Activated CD4-positive, CD25-positive, alpha-beta regulatory T cell treated with anti-CD3 and anti-CD28 coated beads, Interleukin-2, amount 50 U/mL, for 24 hours (primary cell): Measurements from ENCODE around the gene GADL1.

Source experiments
- ATAC-seq, 2 donors: fragments of 150-1000 bp; cut with Tn5 transposase; one replicate each; pipeline ENCODE4 v1.10.0; 2021; ENCODE audit warnings: mild to moderate bottlenecking in 1 of 2, moderate library complexity in 1 of 2

The GADL1 gene

DNA sequence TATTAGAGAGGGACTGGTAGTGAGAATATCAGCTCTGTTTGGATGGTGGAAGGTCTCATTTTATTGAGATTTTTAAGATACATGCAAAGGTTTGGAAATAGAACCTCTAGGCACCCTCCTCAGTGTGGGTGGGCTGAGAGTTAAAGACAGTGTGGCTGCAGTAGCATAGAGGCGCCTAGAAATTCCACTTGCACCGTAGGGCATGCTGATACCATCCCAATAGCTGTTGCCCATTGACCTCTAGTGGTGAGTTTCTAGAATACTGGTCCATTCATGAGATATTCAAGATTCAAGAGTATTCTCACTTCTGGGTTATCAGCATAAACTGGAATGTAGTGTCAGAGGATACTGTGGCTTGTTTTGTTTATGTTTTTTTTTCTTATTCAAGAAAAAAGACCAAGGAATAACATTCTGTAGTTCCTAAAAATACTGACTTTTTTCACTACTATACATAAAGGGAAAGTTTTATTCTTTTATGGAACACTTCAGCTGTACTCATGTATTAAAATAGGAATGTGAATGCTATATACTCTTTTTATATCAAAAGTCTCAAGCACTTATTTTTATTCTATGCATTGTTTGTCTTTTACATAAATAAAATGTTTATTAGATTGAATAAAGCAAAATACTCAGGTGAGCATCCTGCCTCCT is 200.9 kb downstream of the GADL1 start:
- peak; percentile 78 to 84 for ATAC-seq

DNA sequence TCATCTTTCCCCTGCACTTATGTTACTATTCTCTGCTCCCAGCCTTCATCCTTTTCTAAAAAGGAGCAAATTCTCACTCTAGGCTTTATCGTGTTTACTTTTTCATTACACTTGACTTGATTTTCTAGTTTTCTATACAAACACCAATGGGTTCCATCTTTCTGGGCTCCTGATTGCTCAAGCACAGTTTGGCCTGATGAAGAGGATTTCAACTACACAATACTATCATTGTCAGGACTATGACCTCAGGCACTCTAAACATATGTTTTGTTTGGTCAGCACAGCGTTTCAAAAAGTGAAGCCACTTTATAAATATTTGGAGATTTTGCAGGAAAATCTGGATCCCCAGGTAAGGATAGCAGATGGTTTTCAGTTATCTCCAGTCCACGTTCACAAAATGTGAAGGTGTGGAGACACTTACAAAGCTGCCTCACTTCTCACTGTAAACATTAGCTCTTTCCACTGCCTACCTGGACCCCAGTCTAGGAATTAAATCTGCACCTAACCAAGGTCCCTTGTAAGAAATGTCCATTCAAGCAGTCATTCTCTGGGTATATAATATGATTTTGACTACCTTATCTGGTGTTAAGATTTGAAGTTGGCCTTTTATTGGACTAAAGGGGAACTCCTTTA is 201.8 kb downstream of the GADL1 start:
- no peak for ATAC-seq

DNA sequence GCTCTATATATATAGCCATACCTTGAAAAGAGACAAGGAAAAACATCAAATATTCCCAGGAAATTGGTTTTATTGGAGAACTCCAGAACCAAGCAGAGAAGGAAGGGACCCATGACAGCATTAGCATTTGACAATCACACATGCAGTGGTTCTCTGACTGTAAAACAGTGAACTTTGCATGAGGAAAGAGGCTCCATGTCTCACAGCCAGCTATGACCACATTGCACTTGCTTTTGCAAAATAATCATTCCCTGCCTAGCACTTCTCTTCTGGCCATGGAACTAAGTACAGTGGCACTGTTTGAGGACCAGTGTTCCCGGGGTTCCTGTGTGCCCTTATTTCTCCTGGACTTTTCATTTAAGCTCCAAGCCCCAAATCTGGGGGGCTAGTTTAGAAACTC is 202.5 kb downstream of the GADL1 start:
- ATAC-seq, result no peak

DNA sequence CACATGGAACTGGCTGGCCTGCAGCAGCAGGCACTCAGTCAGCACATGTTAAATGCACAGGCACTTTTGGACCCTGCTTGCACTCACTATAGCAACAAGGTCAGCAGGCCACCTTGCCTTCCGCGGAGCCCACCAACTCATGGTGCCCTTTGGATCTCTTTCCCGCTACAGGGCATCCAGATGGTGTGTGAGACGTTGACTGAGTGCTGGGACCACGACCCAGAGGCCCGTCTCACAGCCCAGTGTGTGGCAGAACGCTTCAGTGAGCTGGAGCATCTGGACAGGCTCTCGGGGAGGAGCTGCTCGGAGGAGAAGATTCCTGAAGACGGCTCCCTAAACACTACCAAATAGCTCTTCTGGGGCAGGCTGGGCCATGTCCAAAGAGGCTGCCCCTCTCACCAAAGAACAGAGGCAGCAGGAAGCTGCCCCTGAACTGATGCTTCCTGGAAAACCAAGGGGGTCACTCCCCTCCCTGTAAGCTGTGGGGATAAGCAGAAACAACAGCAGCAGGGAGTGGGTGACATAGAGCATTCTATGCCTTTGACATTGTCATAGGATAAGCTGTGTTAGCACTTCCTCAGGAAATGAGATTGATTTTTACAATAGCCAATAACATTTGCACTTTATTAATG is 203.1 kb downstream of the GADL1 start:
- no peak for ATAC-seq

DNA sequence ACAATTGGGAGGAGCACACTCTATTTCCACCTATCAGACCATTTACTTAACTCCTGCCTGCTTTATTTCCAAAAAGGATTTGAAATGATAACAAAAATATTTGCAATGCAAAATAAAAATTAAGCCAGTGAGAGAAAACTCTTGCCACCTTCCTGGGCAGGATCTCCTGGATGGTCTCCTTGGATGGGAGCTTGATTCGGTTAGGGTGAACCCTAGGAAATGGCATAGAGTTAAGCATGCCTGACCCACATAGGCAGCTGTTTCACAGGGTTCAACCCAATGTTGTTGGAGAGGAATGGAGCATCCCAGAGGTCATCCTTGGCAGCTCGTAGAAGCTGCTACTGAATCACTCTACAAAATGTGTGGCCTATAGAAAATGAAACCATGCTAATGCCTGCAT is 204.3 kb downstream of the GADL1 start:
- ATAC-seq, result no peak

DNA sequence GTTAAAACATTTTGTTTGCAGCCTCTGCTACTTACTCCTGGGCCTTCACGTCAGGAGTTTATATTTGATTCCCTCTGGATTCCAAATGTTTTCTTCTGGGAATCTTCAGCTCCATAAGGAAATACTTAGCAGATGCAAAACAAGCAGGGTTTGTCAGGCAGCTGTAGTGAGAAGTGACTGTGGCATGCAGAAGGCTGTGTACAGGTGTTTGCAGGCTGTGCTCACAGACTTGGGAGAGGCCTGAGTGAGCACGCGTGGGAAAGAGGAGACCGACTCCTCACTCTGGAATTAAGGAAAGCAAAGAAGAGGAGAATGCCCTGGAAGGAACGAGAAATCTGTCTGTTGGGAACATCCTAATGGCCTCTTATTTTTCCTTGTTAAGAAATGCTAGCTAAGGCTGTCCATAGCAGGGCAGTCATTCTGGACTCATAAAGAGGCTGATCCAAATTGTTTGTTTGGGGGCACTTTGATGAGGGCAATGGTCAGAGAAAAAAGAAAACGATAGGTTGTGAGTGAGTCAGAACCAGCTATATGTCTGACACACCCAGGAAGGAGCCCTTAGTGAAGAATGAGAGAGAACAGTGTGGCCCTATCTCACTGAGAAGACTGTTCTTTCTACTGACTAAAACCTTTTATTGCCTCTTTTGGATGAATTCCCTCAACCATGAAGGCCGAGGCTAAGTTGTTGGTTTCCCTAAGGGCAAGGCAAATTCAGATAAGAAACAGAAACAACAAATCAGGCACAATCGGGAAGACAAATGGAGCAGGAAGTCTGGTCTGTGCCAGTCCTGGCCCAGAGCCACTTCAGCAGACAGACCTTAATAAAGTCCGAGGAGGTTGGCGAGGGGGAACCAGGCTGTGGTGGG is 205.5 kb downstream of the GADL1 start:
- ATAC-seq, result peak; percentile 49 to 53

DNA sequence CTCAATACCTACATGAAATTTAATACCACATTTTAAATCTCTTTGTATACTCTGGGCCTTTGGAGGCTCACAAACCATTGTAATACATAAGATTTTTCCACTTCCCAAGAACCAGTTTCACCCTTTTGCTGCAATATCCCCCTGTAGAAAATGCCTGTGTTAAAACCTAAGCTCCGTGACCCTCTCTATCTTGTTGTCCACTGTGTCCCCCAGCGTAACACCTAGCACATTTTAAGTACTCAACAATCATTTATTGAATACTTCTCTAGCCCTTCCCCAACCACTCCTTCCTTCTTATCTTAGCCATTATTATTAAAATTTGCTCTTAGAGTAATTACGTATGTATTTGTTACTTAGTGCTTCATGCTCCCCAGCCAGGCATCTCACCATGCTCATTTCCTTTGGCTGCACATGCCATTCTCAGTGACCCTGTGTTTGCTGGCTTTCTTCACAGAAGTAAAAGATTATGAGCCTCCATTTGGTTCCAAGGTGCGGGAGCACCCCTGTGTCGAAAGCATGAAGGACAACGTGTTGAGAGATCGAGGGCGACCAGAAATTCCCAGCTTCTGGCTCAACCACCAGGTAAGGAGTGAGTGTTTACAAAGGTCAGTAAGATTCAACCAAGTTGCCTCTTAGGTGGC is 206.4 kb downstream of the GADL1 start:
- ATAC-seq, result no peak

DNA sequence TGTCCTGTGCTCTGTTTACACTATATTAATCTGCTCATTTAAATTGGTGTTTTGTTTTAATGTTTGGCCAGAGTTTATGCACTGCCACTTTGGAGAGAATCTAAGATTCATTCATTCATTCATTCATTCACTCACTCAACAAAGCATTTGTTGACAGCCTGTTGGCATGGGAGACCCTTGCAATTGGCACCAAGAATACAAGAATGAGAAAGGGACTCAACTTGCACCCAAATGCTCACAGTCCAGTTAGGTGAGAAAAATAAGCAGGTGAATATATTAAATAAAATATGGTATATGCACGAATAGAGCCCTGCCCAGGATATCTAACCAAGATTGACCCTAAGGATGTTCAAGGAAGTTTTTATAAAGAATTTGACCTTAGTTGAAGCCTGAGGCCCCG is 207.7 kb downstream of the GADL1 start:
- no peak for ATAC-seq

DNA sequence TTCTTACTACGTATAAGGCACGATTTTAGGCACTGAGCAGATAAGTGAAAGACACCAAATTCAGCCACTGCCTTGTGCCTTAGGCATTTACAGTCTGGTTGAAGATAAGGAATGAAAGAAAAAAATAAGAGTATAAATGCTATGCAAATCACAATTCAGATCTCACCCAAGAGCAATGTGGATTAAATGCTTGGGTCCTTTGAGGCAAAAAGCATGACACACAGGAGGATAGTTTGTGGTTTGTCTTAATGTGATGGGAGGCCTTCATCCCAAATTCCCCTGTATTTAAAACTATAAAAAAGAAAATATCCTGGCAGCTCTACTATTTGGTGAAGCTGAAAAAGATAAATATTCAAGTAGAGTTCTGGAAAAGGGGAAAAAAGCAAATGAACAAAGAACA is 208.3 kb downstream of the GADL1 start:
- no peak for ATAC-seq

DNA sequence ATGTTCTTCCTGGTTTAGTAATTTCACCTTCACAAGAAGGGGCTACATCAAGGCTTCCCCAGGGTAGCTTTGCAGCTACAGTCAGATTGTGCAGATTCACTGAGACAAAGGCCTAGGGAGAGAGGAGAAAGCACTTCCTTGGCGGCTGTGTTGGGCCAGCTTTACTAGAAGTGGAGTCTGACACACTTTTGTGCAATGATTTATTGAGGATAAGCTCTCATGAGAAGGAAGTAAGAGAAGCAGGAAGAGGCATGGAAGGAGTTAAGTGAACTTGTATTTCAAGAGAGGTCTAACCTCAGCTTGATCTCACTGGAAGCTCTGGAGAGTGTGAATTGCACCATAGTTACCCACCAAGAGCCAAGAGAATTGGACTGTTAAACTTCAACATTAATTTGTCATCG is 209.2 kb downstream of the GADL1 start:
- ATAC-seq, result no peak

DNA sequence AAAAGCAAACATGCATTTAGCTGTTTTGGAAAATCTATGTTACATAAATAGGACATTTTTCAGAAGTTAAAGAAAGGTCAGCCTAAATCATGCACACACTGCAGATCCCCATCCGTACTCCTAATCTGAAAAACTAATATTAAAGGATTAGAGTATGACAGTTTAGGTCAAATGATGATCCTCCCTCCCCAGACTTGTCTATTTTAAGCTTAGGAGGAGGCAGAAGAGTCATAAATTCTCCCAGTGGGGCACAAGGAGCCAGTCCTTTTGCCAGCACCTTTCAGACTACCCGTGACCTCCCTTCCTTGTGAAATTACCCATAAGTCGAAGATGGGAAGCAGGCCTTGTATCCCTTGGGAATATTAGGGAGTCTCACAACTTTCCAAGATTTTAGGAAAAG is 210.1 kb downstream of the GADL1 start:
- ATAC-seq, result no peak

DNA sequence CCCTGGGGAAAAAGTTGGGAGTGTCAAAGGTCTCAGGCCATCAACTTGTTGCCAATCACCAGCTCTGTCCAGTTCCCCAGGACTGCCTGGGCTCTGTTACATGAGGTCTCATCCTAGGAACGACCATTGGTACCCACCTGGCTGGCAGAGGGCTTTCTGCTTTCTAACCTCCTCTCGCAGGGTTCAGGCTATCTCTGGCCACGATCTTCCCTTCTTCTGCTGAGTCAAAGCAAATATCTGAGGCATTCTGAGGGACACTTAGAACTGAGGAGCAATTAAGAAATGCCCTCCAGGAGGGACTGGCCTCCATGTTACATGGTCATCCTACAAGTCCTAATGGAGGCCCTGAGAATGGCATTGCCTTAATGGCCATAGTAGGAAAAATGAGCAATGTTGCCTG is 210.7 kb downstream of the GADL1 start:
- no peak for ATAC-seq

DNA sequence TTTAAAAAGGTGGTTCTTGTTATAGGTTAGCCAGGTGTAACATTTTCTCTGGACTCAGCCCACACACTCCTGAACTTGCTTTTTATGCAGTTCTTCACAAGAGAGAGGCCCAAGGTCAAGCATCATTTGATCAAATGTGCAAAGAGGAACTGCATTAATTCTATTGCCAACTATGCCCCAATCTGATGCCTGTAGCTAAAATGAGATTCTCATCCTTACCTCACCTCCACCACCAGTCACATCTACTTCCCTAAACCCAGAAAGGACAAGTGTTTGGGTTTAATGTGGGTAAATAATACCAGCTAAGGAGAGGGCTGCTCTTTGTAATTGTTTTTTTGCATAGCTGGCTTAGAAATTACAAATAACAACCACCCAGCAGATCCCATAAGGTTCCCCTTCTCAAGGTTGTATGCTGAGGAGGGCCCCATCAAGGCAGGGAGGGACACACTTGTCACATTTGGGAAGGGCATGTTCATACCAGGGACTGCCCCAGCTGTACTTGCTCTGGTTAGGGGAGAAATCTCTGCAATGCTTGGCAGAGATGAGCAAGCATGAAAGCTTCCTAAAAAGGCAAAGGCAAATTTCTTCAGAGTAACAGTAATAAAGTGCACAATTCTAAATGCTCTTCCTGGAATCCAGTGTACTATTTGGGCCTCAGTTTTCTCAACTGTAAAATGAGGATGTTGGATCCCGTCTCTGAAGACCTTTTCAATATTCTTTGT is 211.9 kb downstream of the GADL1 start:
- peak; percentile 48 to 52 for ATAC-seq

DNA sequence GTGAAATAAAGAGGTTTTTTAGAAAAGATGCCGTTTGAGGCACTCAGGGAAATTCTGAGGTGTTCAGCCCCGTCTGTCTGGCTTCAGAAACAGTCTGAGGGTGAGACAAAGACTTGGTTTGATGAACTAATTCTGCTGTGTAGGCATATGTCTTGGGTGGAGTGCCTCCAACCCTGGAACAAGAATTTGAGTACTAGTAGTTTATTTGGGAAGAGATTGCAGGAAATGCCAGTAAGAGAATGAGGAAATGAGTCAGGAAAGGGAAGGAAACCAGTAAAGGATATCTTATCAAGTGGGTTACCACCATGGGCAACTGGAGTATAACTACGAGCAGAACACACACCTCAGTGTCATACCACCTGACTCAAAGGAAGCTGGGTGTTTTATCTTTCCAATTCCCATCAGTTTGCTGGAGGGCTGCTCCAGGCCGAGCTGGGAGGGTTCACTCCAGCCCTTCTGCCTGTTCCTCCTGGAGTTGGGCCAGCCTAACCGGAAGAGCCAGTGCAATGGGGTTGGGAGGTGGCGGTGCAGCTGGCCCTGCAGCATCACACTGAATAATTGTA is 212.7 kb downstream of the GADL1 start:
- ATAC-seq, result peak in 1 of 2 donors; percentile 11

DNA sequence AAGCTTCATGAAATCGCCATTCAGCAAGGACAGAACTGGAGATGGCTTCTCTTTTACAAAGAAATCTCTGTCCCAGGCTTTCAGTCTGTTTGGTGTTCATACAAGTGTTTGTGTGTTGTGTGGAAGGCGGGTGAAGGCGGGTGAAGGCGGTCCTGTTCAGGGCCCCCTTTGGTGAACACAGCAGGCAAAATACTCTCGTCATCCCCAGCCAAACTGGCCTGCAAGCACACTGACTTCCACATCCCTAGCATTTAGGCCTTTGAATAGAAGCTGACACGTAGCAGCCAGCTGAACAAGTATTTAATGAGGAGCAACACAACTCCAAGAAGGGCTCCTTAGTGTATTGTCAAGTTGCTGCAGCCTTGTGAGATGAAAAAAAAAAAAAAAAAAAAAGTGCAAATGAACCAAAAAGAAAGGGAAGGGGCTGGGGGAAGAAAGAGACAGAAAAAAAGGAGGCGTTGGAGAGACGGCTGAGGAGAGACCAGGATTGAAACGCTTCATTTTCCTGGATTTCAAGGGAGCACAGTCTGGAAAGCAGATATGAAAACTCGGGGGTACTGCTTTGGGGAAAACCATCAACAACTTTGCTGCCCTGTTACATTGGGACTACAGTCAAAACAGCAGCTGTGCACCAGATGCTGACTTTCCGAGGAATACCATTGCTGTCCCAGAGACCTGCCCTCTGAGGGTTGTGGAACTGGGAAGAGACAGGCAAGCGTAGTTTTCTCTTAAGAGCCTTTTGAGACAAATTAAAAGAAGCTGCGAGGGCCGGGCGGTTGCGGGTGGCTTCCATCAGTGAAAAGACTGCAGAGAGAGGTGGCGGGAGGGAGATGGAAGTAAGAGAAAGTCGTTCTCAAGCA is 213.4 kb downstream of the GADL1 start:
- ATAC-seq, result no peak

DNA sequence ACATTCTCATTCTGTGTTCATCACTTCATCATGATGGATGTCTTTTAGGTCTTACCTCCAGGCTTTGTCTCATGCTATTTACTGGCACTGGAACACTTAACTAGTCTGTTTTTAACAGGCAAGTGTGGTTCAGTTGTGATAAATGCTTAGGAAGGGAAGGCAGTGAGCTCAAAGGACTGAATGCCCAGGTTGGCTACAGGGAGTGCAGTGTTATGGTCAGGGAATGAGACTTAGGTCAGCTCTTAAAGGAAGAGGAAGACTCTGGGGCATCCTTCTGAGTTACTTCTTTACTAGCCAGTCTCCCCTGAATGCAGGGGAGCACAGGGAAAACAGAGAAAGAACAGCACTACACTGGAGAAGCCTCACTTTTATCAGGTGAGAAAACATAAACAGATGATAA is 215.4 kb downstream of the GADL1 start:
- no peak for ATAC-seq

DNA sequence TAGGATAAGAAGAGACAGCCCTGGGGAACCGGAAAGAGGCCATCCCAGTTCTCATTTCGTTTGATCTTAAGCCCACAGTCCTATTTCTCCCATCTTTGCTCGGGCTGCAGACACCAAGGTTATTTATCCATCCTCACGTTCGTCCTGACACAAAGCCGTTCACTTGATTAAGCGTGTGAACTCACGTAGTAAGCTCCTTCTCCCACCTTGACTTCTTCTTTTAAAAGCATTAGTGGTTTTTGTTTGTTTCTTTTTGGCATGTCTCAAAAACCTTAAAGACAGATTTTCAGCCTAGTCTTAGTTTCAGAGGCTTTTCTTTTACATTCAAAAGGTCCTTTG is 217.1 kb downstream of the GADL1 start:
- ATAC-seq, result no peak

DNA sequence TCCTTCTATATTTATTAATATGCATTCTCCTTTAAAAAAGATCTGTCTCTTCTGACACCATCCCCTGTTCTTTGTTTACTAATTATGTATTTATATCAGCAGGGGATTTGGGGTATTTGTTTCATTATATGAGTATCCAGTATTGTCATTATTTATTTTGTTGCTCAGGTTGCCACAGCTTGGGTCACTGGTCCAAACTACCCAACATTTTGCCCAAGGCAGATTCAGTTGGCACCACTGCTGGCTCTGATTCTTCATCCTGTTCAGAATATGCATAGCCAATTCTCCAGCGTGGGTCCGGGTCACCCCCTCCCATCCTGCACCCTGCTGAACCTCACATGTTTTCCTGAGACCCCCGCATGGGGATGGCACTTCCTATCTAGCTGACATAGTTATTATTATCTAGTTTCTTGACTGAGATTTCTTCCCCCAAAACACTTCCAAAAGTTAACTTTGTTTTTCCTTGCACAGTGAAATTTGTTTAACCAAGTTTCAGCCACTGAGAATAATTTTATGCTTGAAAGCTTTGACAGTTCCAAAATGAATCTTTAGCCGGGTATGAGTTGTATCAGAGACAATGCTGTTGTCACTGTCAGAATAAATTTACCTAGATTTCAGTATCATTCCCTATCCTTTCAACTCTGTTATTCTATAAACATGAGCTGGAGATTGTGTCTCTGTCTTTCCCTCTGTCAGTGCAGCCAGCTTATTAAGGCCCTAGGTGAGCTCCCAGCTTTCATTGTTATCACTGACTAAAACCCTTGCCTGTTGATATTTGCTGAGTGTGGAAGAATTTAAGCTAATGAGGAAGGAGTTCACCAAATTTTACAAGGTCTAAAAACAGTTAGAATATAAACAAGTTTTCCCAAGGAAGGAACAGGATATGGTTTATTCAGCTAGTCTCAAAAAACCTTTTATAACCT is 217.8 kb downstream of the GADL1 start:
- ATAC-seq, result no peak
